ENCODE results near the gene SSX2.
"Not testable (repeated sequence)": the region's sequence is repeated elsewhere in the genome, so short reads cannot be mapped to it uniquely, and the experiment has no call there.

The SSX2 gene

GRCh38 chrX:52655475-52655874 is 51.5 kb downstream of the SSX2 start:
- 80% methylated on average over 1 of the region's 8 CpGs for WGBS
- not testable (repeated sequence) for H4K91ac ChIP-seq (ENCODE audit: low read length); H2BK15ac ChIP-seq (ENCODE audit: low read depth, poor library complexity, severe bottlenecking); H3K9me3 ChIP-seq (ENCODE audit: control insufficient read depth, low read length); H3K18ac ChIP-seq (ENCODE audit: low read depth in 1 of 2, low read length in 2 of 2); H2BK12ac ChIP-seq (ENCODE audit: low read length in 2 of 2); H3K36me3 ChIP-seq (ENCODE audit: control insufficient read depth in 1 of 2, insufficient read depth in 2 of 2, low read depth in 1 of 2, low read length in 2 of 2); H3K23ac ChIP-seq (ENCODE audit: low read length in 2 of 2); H2BK120ac ChIP-seq (ENCODE audit: low read depth, low read length); H2BK5ac ChIP-seq (ENCODE audit: low read depth, low read length, poor library complexity, severe bottlenecking); H4K8ac ChIP-seq (ENCODE audit: low read length); H3K9ac ChIP-seq (ENCODE audit: low read length); H2AK5ac ChIP-seq (ENCODE audit: low read length, severe bottlenecking); H3K27ac ChIP-seq (ENCODE audit: low read length, poor library complexity, severe bottlenecking); DNase-seq; H3K4me2 ChIP-seq (ENCODE audit: low read length, poor library complexity, severe bottlenecking); H3K27me3 ChIP-seq (ENCODE audit: control insufficient read depth in 1 of 2, insufficient read depth in 1 of 2, low read length in 2 of 2); H2AFZ ChIP-seq (ENCODE audit: low read depth, low read length); H3K4me3 ChIP-seq (ENCODE audit: insufficient read depth in 1 of 2, low read depth in 1 of 2, low read length in 2 of 2); H3K14ac ChIP-seq (ENCODE audit: low read length in 2 of 2); H3K79me1 ChIP-seq (replicated peaks; ENCODE audit: low read length, poor library complexity, severe bottlenecking); H3K4me1 ChIP-seq (ENCODE audit: control insufficient read depth, insufficient read depth, low read depth, low read length); H3K4ac ChIP-seq (ENCODE audit: low read depth in 1 of 2, low read length in 2 of 2)

GRCh38 chrX:52654800-52655199 is 52.2 kb downstream of the SSX2 start, which contains the start of gene SSX7:
SSX7 (minus strand) TSS chrX:52654900; CDS start chrX:52653472, 1,428 bp downstream.
- not testable (repeated sequence) for H3K4me3 ChIP-seq (ENCODE audit: insufficient read depth in 1 of 2, low read depth in 1 of 2, low read length in 2 of 2); H2BK12ac ChIP-seq (ENCODE audit: low read length in 2 of 2); H3K27ac ChIP-seq (ENCODE audit: low read length, poor library complexity, severe bottlenecking); H4K8ac ChIP-seq (ENCODE audit: low read length); DNase-seq; H3K4ac ChIP-seq (ENCODE audit: low read depth in 1 of 2, low read length in 2 of 2); H4K91ac ChIP-seq (ENCODE audit: low read length); H2BK15ac ChIP-seq (ENCODE audit: low read depth, poor library complexity, severe bottlenecking); H2BK120ac ChIP-seq (ENCODE audit: low read depth, low read length); H3K79me1 ChIP-seq (replicated peaks; ENCODE audit: low read length, poor library complexity, severe bottlenecking); H3K9me3 ChIP-seq (ENCODE audit: control insufficient read depth, low read length); H3K4me1 ChIP-seq (ENCODE audit: control insufficient read depth, insufficient read depth, low read depth, low read length); H3K23ac ChIP-seq (ENCODE audit: low read length in 2 of 2); H2BK5ac ChIP-seq (ENCODE audit: low read depth, low read length, poor library complexity, severe bottlenecking); H3K36me3 ChIP-seq (ENCODE audit: control insufficient read depth in 1 of 2, insufficient read depth in 2 of 2, low read depth in 1 of 2, low read length in 2 of 2); H3K18ac ChIP-seq (ENCODE audit: low read depth in 1 of 2, low read length in 2 of 2); H3K27me3 ChIP-seq (ENCODE audit: control insufficient read depth in 1 of 2, insufficient read depth in 1 of 2, low read length in 2 of 2); H2AK5ac ChIP-seq (ENCODE audit: low read length, severe bottlenecking); H3K4me2 ChIP-seq (ENCODE audit: low read length, poor library complexity, severe bottlenecking); H3K9ac ChIP-seq (ENCODE audit: low read length); H2AFZ ChIP-seq (ENCODE audit: low read depth, low read length); H3K14ac ChIP-seq (ENCODE audit: low read length in 2 of 2)
- 59% methylated on average over 6 of the region's 9 CpGs for WGBS

GRCh38 chrX:52650676-52651075 is 56.3 kb downstream of the SSX2 start:
- not testable (repeated sequence) for H3K4ac ChIP-seq (ENCODE audit: low read depth in 1 of 2, low read length in 2 of 2); H4K91ac ChIP-seq (ENCODE audit: low read length); H3K9me3 ChIP-seq (ENCODE audit: control insufficient read depth, low read length); H3K27me3 ChIP-seq (ENCODE audit: control insufficient read depth in 1 of 2, insufficient read depth in 1 of 2, low read length in 2 of 2); H3K4me2 ChIP-seq (ENCODE audit: low read length, poor library complexity, severe bottlenecking); H2BK5ac ChIP-seq (ENCODE audit: low read depth, low read length, poor library complexity, severe bottlenecking); DNase-seq; H3K79me1 ChIP-seq (replicated peaks; ENCODE audit: low read length, poor library complexity, severe bottlenecking); H3K18ac ChIP-seq (ENCODE audit: low read depth in 1 of 2, low read length in 2 of 2); H3K4me3 ChIP-seq (ENCODE audit: insufficient read depth in 1 of 2, low read depth in 1 of 2, low read length in 2 of 2); H2AFZ ChIP-seq (ENCODE audit: low read depth, low read length); H3K4me1 ChIP-seq (ENCODE audit: control insufficient read depth, insufficient read depth, low read depth, low read length); H2BK120ac ChIP-seq (ENCODE audit: low read depth, low read length); H3K9ac ChIP-seq (ENCODE audit: low read length); H2AK5ac ChIP-seq (ENCODE audit: low read length, severe bottlenecking); H2BK15ac ChIP-seq (ENCODE audit: low read depth, poor library complexity, severe bottlenecking); H2BK12ac ChIP-seq (ENCODE audit: low read length in 2 of 2); H3K23ac ChIP-seq (ENCODE audit: low read length in 2 of 2); H4K8ac ChIP-seq (ENCODE audit: low read length); H3K36me3 ChIP-seq (ENCODE audit: control insufficient read depth in 1 of 2, insufficient read depth in 2 of 2, low read depth in 1 of 2, low read length in 2 of 2); H3K14ac ChIP-seq (ENCODE audit: low read length in 2 of 2); H3K27ac ChIP-seq (ENCODE audit: low read length, poor library complexity, severe bottlenecking)
- no CpG with 5 or more reads among the region's 3 CpGs for WGBS

- H3K4me2 ChIP-seq (ENCODE audit: low read length, poor library complexity, severe bottlenecking); H3K27ac ChIP-seq (ENCODE audit: low read length, poor library complexity, severe bottlenecking); H3K9ac ChIP-seq (ENCODE audit: low read length); H4K8ac ChIP-seq (ENCODE audit: low read length); H3K14ac ChIP-seq (ENCODE audit: low read length in 2 of 2); H2AFZ ChIP-seq (ENCODE audit: low read depth, low read length); H3K18ac ChIP-seq (ENCODE audit: low read depth in 1 of 2, low read length in 2 of 2); H3K4ac ChIP-seq (ENCODE audit: low read depth in 1 of 2, low read length in 2 of 2); H3K4me1 ChIP-seq (ENCODE audit: control insufficient read depth, insufficient read depth, low read depth, low read length); H2BK15ac ChIP-seq (ENCODE audit: low read depth, poor library complexity, severe bottlenecking); H3K9me3 ChIP-seq (ENCODE audit: control insufficient read depth, low read length); H3K36me3 ChIP-seq (ENCODE audit: control insufficient read depth in 1 of 2, insufficient read depth in 2 of 2, low read depth in 1 of 2, low read length in 2 of 2); H2BK120ac ChIP-seq (ENCODE audit: low read depth, low read length); H3K79me1 ChIP-seq (replicated peaks; ENCODE audit: low read length, poor library complexity, severe bottlenecking); H2BK5ac ChIP-seq (ENCODE audit: low read depth, low read length, poor library complexity, severe bottlenecking); H2BK12ac ChIP-seq (ENCODE audit: low read length in 2 of 2); H3K4me3 ChIP-seq (ENCODE audit: insufficient read depth in 1 of 2, low read depth in 1 of 2, low read length in 2 of 2); DNase-seq; H3K27me3 ChIP-seq (ENCODE audit: control insufficient read depth in 1 of 2, insufficient read depth in 1 of 2, low read length in 2 of 2); H4K91ac ChIP-seq (ENCODE audit: low read length); H3K23ac ChIP-seq (ENCODE audit: low read length in 2 of 2); H2AK5ac ChIP-seq (ENCODE audit: low read length, severe bottlenecking): not testable (repeated sequence)
- no CpG with 5 or more reads among the region's 7 CpGs for WGBS
Observed at GRCh38 chrX:52648956-52649355, 58.0 kb downstream of the SSX2 start.

Data from mesenchymal stem cell (in vitro differentiated cells and primary cell).